ENCODE results near the gene B4GALT2.

The B4GALT2 gene

DNA sequence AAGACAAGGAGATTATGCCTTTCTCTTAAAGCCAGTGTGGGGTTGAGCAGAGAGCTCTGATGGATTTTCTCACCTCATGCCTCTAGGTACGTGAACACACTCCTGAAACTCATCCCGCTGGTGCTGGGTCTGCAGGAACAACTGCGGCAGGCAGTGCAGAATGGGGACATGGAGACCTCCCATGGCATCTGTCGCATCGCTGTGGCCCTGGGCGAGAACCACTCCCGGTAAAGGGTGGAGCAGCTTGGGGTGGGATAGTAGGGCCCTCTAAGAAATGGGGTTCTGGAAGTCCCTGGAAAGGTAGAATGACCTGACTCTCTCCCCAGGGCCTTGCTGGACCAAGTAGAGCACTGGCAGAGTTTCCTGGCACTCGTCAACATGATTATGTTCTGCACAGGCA is 22.8 kb upstream of the B4GALT2 start:
- no peak for TF ChIP-seq CTCF (IDR thresholded peaks at IDR 0.05; ENCODE audit: low read depth, low read length, missing control alignments)
- no peak for DNase-seq (ENCODE audit: low read depth)

GRCh38 chr1:43957407-43958040 is 21.5 kb upstream of the B4GALT2 start:
- no peak for DNase-seq (ENCODE audit: low read depth)
- no peak for TF ChIP-seq CTCF (IDR thresholded peaks at IDR 0.05; ENCODE audit: low read depth, low read length, missing control alignments)

More for the DNA sequence above, 22.8 kb upstream of the B4GALT2 start:
- H3K4me3 ChIP-seq (ENCODE audit: low read depth, low read length): no peak overlapping the region

GRCh38 chr1:43958351-43959255 is 20.4 kb upstream of the B4GALT2 start:
- no peak for TF ChIP-seq CTCF (IDR thresholded peaks at IDR 0.05; ENCODE audit: low read depth, low read length, missing control alignments)
- DNase-seq (ENCODE audit: low read depth): no peak
- H3K4me3 ChIP-seq (ENCODE audit: low read depth, low read length): no peak overlapping the region

More at GRCh38 chr1:43957407-43958040, 21.5 kb upstream of the B4GALT2 start:
- no peak overlapping the region for H3K4me3 ChIP-seq (ENCODE audit: low read depth, low read length)

GRCh38 chr1:43960798-43961197 is 18.2 kb upstream of the B4GALT2 start:
- no peak for TF ChIP-seq CTCF (IDR thresholded peaks at IDR 0.05; ENCODE audit: low read depth, low read length, missing control alignments)
- no peak overlapping the region for H3K4me3 ChIP-seq (ENCODE audit: low read depth, low read length)
- no peak for DNase-seq (ENCODE audit: low read depth)

DNA sequence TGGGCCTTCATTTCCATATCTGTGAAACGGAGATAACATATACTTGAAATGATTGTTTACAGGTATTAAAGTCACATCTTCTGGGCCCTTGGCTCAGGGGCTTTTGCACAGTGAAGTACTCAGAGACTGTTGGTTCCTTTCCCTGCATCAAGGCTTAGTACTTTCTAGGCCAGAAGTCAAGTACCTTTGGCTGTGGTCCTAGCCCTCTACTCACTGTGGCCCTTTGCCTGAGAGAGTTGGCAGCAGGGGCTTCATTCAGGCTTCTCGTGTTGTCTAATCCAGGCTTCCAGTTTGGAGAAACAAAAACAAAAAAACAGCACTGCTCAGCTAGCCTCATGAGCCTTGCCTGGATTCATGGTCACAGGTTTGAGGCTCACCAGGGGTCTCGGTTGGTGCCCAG is 17.3 kb upstream of the B4GALT2 start:
- TF ChIP-seq CTCF (IDR thresholded peaks at IDR 0.05; ENCODE audit: low read depth, low read length, missing control alignments): no peak
- no peak overlapping the region for H3K4me3 ChIP-seq (ENCODE audit: low read depth, low read length)
- DNase-seq (ENCODE audit: low read depth): no peak

DNA sequence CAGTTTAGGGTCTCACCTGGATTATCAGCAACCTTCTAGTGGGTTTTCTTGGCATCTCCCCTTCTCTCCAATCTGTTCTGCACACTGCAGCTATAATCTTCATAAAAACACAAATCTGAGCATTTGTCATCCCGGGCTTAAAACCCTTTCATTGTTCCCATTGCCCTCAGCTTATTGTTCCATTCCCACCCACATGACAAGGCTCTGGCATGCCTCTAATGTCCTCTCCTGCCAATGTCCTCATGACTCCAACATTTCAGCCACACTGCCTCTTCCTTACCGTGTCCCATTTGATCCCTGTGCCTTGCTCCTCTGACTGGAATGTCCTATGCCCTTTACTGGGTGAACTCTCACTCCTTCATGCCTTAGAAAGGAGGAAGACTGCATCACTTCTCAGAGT is 16.7 kb upstream of the B4GALT2 start:
- no peak for TF ChIP-seq CTCF (IDR thresholded peaks at IDR 0.05; ENCODE audit: low read depth, low read length, missing control alignments)
- DNase-seq (ENCODE audit: low read depth): no peak
- H3K4me3 ChIP-seq (ENCODE audit: low read depth, low read length): no peak overlapping the region

Data from GM12864 (cell line).